NCI-H510A treated with DMSO at 0.1 percent for 48 hours (cell line): ENCODE measurements around the gene PAX5.

Source experiments
- DNase-seq: peaks from one replicate; lab custom pipeline; 2025; lab: John Stamatoyannopoulos, UW

The PAX5 gene

GRCh38 chr9:36960575-36960955, 73.5 kb downstream of the PAX5 start:
- DNase-seq: no peak

GRCh38 chr9:36959681-36960574, 74.1 kb downstream of the PAX5 start:
- no peak for DNase-seq

DNA sequence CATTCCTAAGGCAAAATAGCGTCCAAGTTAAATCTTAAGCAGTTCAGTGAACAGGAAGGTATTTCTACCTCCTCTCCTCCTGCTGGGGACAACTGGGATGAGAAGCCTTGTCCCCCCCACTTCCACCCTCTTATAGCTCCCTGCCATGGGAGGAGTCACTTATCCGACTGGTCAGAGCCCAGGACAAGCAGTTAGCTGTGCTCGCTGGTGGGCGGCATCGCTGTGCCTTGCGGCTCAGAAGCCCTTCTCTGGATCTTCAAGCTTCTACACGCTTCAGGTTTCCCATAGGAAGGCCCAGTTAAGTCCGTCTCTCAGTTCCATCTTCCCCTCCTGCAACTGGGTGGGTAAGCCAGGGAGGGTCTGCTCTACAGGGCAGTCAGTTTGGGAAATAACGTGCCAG, 77.2 kb downstream of the PAX5 start:
- no peak for DNase-seq

- DNase-seq: no peak
Observed at GRCh38 chr9:36950389-36950788, 83.7 kb downstream of the PAX5 start.

DNA sequence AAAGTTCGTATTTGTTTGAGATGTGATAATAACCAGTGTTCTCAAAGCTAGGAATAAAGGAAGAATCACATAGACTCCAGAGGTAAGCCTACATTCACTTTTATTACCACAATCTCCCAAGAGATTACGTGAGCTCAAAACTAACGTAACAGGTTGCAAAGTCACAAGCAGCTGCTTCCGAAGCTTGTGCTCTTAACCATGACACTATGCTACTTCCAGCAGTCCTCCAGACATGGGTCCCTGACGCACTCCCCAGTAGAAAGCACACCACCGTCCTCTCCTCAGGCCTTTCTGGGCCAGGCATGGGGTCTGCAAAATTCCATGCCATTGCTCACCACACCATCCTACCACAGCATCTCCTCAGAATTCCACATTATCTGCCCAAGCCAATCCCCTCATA, 84.6 kb downstream of the PAX5 start:
- DNase-seq: no peak

- DNase-seq: no peak
Observed at GRCh38 chr9:36948051-36948450, 86.0 kb downstream of the PAX5 start.

DNA sequence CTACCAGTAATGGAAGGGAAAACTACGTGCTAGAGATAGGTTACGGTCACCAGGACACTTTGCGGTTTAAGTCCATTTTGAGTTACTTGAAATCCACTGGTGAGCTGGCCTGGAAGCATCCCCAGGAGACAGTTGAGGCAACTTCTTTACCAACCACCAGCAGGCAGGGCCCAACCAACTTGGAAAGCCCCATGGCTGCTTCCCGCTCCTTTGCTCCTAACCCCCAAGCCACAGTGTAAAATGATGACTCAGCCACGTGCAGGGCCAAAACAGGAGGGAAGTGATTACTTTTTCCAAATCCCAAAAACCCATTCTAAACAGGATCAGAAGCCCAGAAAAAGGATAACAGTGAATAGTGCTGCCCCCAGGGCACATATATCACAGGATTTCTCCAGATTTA, 87.4 kb downstream of the PAX5 start:
- no peak for DNase-seq

GRCh38 chr9:36945999-36946398, 88.1 kb downstream of the PAX5 start:
- no peak for DNase-seq

GRCh38 chr9:36942891-36943290, 91.2 kb downstream of the PAX5 start:
- DNase-seq: no peak

DNA sequence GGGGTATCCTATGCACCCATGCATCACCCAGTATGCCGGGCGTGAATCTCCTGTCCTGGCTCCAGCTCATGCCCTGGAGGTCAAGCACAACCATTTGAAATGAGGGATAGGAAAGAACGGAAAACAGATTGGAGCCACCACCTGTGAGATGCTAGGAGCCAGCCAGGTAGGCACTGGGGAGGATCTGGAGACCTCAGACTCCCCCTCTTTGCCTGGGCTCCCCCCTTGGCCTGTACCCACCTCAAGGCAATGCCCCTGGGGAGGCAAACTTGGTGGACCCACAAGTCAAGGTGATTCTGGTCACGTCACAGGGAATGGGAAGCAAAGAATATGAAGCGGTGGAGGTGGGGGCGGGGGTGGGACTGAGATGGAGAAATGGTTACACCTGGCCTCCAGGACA, 92.6 kb downstream of the PAX5 start:
- DNase-seq: no peak

- DNase-seq: no peak
Observed at GRCh38 chr9:36940881-36941280, 93.2 kb downstream of the PAX5 start.

DNA sequence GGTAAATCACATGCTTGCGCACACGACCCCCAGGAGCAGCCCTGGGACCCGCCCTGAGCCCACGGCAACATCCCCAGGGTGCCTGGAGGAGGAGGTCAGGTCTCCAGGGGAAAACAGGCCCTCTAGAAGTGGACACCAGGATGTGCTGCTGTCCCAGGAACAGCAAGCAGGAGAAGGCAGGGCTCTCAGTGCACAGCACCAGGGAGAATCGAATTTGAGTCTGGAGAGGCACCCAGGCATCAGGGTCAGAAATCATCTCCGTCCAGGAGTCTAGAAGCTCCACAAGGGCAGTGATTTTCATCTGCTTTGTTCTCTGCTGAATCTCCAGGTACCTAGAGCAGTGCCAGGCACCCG, 93.6 kb downstream of the PAX5 start:
- DNase-seq: no peak

DNA sequence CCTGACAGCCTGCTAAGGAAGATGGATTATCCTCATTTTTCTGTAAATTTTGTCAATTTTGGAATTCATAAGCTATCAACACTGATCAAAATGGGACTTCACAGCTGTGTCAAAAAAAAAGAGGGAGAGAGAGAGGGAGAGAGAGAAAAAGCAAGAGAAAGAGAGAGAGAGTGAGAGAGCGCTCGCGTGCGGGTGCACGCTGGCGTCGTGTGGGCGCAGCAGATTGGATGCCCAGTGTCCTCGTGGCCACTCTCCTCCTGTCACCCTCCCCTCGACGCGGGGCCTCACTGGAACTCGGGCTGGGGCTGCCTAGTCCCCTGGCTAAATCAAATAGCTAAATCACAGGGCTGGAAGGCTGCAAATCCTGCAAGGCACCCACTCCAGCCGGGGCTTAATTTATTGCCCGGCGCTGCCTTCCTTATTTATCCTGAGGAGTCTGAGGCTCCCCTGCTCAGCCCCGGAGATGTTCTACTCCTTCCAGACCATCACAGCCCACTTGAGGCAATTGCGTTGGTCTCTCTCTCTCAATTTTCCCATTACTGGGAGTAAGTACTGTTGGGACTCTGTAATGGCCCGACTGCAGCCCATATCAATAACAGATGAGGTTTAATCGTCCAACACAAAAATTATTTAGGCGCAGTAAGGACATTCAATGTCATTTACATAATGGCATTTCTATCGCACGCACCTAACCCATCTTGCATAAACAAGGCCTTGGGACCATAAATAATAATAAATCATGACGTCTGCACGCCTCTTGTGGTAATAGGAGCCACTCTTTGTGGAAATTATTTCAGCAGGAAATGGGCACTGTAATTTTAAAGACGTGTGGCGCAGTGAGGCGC, 94.2 kb downstream of the PAX5 start:
- DNase-seq: no peak

DNA sequence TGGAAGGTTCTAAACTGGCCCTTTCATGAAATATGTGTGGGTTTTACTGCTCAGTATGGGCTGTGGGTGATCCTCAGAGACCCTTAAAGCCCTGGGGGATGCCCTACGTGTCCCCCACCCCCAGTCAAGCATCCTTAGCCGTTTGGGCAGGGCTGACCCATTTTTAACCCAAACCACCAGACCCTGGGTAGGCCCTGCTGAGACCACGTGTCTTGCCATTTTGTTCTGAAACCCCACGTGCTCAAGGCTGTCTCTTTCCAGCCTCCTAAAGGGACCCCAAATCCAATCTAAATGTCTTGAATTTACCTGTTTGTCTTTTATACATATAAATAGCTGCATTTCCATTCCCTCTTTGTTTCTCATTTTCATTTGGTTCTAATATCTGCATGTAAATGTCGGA, 94.9 kb downstream of the PAX5 start:
- no peak for DNase-seq

GRCh38 chr9:36938617-36939016, 95.5 kb downstream of the PAX5 start:
- DNase-seq: no peak

GRCh38 chr9:36937951-36938350, 96.1 kb downstream of the PAX5 start:
- DNase-seq: no peak

DNA sequence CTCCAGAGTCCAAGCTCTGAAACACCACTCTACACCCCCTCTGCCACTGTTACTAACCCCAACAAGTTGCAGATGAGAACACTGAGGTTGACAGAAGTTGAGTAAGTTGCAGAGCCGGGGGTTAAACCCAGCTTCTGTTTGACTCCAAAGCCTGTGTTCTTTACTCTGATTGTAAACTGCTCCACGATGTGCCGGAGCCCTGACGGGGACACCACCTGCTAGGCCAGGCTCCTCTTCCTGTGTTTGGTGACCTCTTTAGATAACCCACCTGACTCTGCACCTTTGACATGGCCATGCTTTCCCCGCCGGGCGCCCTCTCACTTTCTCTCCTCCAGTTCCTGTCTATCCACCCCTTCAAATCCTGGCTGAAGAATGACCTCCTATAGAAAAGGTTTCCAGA, 96.7 kb downstream of the PAX5 start:
- DNase-seq: no peak

DNA sequence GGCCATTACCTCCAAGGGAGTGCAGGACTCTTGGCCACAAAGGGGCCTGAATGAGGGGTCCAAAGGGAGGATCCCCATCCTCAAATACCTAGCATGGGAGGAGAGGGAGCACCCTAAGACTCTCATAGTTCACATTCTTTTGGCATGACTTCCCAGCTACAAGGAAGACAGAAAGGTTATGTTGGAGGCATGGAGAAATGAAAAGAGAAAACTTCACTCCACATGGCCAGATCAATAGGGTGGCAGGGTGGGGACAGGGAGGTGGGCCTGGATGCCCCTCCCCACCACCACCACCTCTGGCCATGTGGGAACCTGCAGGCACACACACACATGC, 97.6 kb downstream of the PAX5 start:
- no peak for DNase-seq

DNA sequence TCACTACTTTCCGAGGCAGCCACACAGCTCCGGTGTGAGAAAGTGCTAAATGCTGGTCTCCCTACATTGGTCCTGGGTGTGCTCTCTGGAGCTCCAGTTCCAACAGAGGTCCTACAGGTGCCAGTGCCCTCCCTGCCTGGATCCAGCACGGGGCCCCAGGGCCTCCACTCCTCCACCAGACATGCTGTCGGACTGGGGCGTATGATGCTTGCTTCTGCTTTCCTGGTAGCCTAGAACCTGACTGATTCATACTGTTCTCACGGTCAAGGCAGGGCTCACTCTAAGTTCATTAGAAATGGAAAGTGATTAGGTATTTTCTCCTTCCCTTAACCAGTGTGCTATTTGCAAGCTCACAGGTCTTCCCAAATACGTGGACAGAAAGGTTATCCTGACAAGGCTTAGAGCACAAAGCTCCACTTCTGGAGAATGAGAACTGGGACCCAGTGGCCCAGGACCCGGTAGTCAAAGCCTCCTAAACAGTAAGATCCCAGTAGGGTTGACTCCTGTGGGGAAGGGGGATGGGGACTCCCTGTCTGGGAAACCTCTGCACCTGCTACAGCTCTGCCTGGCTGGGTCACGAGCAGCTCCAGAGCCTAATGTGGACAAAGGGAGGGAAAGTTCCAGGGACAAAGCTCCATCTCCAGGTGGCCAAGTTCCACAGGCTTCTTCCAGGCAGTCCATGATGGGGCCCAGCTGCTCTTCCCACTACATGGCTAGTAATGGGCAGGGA, 98.1 kb downstream of the PAX5 start:
- no peak for DNase-seq

GRCh38 chr9:36935332-36935731, 98.7 kb downstream of the PAX5 start:
- no peak for DNase-seq

GRCh38 chr9:36934478-36935065, 99.5 kb downstream of the PAX5 start:
- no peak for DNase-seq

- no peak for DNase-seq
Observed at GRCh38 chr9:36933676-36934215, 100.3 kb downstream of the PAX5 start.
